CD4-positive, alpha-beta T cell treated with Interleukin-4 for 1 hour (primary cell): Measurements from ENCODE around the gene TMEM86A.

ENCODE experiments used
- DNase-seq, 2 donors: peaks; one replicate each; pipeline ENCODE4 v3.0.0-alpha.2; 2020 to 2022

Gene TMEM86A

GRCh38 chr11:18727479-18728236 lies 29.1 kb downstream of the TMEM86A start:
- peak; percentile 50 to 61 for DNase-seq

DNA sequence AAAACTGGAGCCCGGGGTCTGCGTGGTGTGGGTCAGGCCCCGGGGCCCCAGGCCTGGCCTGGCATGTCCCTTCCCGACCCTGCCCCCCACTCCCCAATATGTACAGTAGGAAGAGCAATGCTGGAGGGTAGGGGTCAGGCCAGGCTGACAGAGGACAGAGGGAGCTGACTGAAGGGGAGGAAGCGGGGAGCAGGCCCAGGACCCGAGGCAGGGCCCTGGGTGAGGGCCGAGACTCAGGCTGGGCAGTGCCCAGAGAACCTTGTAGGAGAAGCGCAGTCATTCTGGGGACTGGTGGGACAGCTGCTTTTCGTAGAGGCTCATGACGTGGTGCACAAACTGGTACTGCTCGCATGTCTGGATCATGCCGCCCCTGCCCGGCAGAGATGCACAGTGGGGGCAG lies 30.1 kb downstream of the TMEM86A start:
- DNase-seq: no peak

- no peak for DNase-seq
Measured at GRCh38 chr11:18729426-18729825, 30.8 kb downstream of the TMEM86A start.

DNA sequence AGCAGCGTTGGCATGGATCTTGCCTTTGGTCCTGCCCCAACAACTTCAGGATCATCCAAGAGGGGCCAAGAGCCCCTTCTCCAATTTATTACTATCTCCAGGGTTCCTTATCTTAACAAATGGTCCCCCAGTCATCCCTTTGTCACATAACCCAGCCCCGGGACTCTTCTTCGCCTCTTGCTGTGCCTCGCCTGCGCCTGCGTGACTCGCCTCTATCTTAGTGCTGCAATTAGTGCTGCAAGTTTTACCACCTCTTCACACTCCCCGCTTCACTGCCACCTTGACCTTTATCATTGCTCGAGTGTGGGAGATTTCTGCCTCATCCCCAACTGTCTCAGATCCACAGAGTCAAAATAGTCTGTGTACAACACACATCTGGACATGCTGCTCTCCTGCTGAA lies 31.4 kb downstream of the TMEM86A start:
- no peak for DNase-seq

DNA sequence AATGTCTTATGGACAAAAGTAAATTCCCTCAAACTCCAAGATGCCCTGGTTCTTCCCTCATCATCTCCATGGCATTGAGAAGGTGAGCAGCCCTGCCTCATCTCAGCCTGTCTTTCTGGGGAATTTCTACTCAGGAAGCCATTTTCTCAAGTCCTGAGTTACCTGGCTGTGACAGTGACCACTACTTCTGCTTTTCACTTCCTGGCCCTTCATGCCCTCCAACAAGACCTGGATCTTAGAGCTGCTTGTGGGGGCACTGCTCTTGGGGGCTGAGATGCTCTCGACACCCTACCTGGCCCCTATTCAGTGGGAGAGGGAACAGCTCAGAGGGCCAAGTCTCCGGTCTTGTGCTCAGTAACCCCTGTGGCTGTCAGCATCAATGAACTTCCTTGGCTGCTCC lies 32.9 kb downstream of the TMEM86A start:
- DNase-seq: no peak

- peak; percentile 67 to 72 for DNase-seq
Measured at GRCh38 chr11:18731949-18732821, 33.6 kb downstream of the TMEM86A start.

DNA sequence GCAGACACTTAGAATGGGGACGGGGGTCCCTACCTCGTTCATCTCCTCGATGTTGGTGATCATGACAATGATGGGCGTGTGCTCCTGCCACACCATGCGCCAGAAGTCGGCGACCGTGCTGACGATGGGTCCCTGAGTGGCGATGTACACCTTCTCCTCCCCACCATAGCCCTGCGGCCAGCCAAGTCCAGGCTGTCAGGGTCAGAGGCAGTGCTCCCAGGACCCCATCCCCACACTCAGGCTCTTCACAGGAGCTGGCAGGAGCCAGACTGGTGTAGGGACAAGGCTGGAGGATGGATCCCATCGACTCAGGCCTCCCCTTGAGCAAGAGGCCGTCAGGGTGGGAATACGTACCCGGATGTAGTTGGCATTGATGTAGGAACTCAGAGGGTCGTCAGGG lies 34.6 kb downstream of the TMEM86A start:
- no peak for DNase-seq

- no peak for DNase-seq
Measured at GRCh38 chr11:18736590-18737148, 38.1 kb downstream of the TMEM86A start.

DNA sequence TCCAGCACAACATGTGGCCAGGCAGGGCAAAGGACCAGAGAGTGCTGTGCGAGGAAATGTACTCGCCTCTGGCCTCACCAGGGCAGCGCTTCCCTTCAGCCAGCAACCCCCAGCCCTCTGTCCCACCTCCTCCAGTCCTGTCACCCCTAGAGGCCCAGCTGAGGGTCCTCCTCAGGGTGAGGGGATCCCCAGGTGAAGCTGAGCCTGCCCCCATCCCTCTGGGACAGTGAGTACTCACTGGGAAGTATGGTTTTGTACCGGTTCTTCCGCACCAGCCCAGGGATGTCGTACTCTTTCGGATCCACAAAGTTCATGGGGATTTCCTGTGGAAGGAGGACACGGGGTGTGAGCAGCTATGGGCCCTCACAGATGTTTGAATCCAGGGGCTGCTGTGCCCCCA lies 39.1 kb downstream of the TMEM86A start:
- DNase-seq: no peak

GRCh38 chr11:18739685-18740084 lies 41.1 kb downstream of the TMEM86A start:
- DNase-seq: no peak

- no peak for DNase-seq
Measured at GRCh38 chr11:18741783-18742182, 43.2 kb downstream of the TMEM86A start.

DNA sequence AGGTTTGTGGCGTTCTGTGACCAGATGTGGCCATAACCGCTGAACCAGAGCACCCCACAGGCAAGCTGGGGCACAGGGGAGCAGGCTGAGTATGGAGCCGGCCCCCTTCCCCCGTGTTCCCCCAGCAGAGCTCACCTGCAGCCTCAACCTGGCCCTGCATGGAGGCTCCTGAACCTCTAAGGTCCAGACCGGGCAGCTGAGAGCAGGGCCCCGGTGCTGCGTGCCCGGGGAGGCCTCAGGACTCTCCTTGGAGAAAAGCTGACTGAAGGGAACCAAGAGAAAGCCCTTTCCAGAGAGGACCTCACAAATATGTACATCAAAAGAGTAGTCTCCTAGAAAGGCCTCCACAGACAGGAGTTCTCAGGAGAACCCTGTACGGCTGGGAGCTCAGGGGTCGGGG lies 44.8 kb downstream of the TMEM86A start:
- no peak for DNase-seq

- no peak for DNase-seq
Measured at GRCh38 chr11:18743900-18744514, 45.4 kb downstream of the TMEM86A start.

DNA sequence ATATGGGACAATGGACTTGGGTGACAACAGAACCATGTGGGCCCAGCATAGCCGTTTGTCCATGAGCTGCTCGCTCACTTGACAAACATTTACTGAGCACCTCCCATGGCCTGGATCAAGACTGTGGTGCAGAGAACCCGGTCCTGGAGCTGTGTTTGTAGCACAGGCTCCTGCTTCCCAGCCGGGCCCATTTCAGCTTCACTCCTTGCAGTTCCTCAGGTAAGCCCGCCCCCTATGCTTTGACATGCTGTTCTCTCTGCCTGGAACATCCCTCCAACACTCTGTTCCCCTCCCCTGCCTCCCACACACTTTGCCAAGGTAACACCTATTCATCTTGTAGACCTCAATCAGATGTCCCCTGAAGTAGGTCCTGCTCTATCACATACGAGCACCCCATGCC lies 46.7 kb downstream of the TMEM86A start:
- no peak for DNase-seq

GRCh38 chr11:18748766-18749365 lies 50.3 kb downstream of the TMEM86A start:
- no peak for DNase-seq

DNA sequence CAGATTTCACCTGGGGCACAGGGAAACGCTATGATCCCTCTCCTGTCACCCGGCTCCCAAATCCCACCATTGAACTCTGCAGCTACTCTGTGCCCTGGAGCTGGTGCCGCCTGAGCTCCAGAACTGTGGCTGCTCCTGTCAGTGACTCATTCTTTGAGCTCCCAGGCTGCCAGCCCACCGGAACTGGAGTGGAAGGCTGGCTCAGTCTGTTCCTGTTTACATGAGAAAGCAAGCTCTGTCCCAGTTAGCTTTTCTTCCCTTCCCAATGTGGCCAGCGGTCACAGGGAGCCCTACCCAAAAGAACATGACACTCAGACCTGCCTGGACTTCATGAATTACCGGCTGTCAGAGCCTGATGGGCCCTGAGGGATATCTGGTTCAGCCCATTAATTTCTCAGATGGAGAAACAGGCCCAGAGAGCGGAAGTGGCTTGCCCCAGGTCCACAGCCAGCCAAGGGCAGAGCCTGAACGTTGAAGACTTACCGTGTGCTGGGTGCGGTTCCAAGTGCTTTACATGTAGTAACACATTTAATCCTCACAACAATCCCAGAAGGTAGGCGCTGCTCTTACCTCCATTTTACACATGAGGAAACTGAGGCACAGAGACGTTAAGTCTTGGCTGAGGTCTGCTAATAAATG lies 51.2 kb downstream of the TMEM86A start:
- DNase-seq: no peak

GRCh38 chr11:18750944-18751343 lies 52.4 kb downstream of the TMEM86A start:
- DNase-seq: no peak

- no peak for DNase-seq
Measured at GRCh38 chr11:18752502-18752901, 53.9 kb downstream of the TMEM86A start.

- no peak for DNase-seq
Measured at GRCh38 chr11:18754308-18754707, 55.7 kb downstream of the TMEM86A start.
